Prostate gland (tissue), 2 donors: ENCODE data around the gene LZTS2.

Experiments used
- CTCF ChIP-seq, 4 experiments: fragments of 200-600 bp in 2 of 4; fragments of 450-650 bp in 2 of 4; sonication (generic) in 2 of 4; IDR thresholded peaks; 1 replicate in 3 of 4; 2 replicates in 1 of 4; pipeline ENCODE4 v1.5.1; 2016 to 2019; ENCODE audit warnings: antibody characterized with exemption in 4 of 4, mild to moderate bottlenecking in 2 of 4, moderate library complexity in 2 of 4
- POLR2A ChIP-seq: fragments of 450-650 bp; IDR thresholded peaks from one replicate; pipeline ENCODE4 v1.6.1; 2016; ENCODE audit warnings: antibody characterized with exemption, mild to moderate bottlenecking
- POLR2AphosphoS5 ChIP-seq: sonication (generic); formaldehyde crosslinking; IDR thresholded peaks from one replicate; pipeline ENCODE4 v1.6.1; 2017; ENCODE audit warnings: antibody characterized with exemption

- no peak for TF ChIP-seq CTCF (IDR thresholded peaks at IDR 0.05)
- no peak for TF ChIP-seq POLR2A
- no peak for TF ChIP-seq POLR2AphosphoS5
Measured at GRCh38 chr10:100989088-100989487, 10.5 kb upstream of the LZTS2 start.
